Tibial nerve (tissue), 4 donors: ENCODE measurements around the gene CES5A. TPM values are rescaled to one million over a fixed set of nuclear protein-coding genes. Genes with fewer than 3 reads are reported as not detected.

Experiments
- DNase-seq, 2 donors: peaks; one replicate each; pipeline ENCODE4 v3.0.0-alpha.2; 2019; ENCODE audit warnings: low spot score in 2 of 2
- H3K27ac ChIP-seq, 4 donors: fragments of 200-600 bp; sonication (generic) in 3 of 4; one replicate each; pipeline ENCODE4 v1.5.1; 2017 to 2019; ENCODE audit warnings: mild to moderate bottlenecking in 1 of 4
- H3K27me3 ChIP-seq, 2 donors: fragments of 200-600 bp; sonication (generic) in 1 of 2; one replicate each; pipeline versions ENCODE4 v1.5.1 to v1.6.0; 2017 to 2019
- H3K36me3 ChIP-seq, 3 donors: fragments of 200-600 bp; sonication (generic); one replicate each; pipeline ENCODE4 v1.5.1; 2018 to 2019
- H3K4me1 ChIP-seq, 4 donors: fragments of 200-600 bp; sonication (generic) in 3 of 4; one replicate each; pipeline ENCODE4 v1.5.1; 2017 to 2019
- H3K4me3 ChIP-seq, 4 donors: fragments of 200-600 bp; sonication (generic) in 3 of 4; one replicate each; pipeline ENCODE4 v1.5.1; 2017 to 2019; ENCODE audit warnings: mild to moderate bottlenecking in 1 of 4, moderate library complexity in 1 of 4
- H3K9me3 ChIP-seq, 4 donors: fragments of 200-600 bp; sonication (generic) in 3 of 4; one replicate each; pipeline ENCODE4 v1.5.1; 2017 to 2019
- CTCF ChIP-seq, 5 experiments: fragments of 200-600 bp in 3 of 5; fragments of 450-650 bp in 2 of 5; sonication (generic) in 3 of 5; IDR thresholded peaks; one replicate each; pipeline ENCODE4 v1.5.1; 2016 to 2019; ENCODE audit warnings: antibody characterized with exemption in 5 of 5, mild to moderate bottlenecking in 3 of 5, moderate library complexity in 2 of 5
- EP300 ChIP-seq, 2 donors: sonication (generic); formaldehyde crosslinking; IDR thresholded peaks; one replicate each; pipeline ENCODE4 v1.6.1; 2017; ENCODE audit warnings: antibody characterized with exemption in 2 of 2, mild to moderate bottlenecking in 1 of 2
- POLR2A ChIP-seq, 2 donors: fragments of 450-650 bp; IDR thresholded peaks; one replicate each; pipeline ENCODE4 v1.6.1; 2017; ENCODE audit warnings: antibody characterized with exemption in 2 of 2, mild to moderate bottlenecking in 2 of 2, moderate library complexity in 2 of 2
- WGBS, 2 donors: methylation state at CpG; one replicate each; pipeline ENCODE4 v1.1.5; 2018; 5-methylcytosine and 5-hydroxymethylcytosine counted together
- total RNA-seq, 4 donors: library from RNA; depleted of rRNA; stranded (reverse); fragments of >200 nt; gene quantifications; one replicate each; pipeline ENCODE4 v1.1.0, GENCODE V29; 2016

Gene CES5A
- total RNA-seq, 4 donors from 2014 or later, result not detected

- WGBS, 2 donors, result 81 to 86% methylated on average over 4 of the region's 4 CpGs
- Histone ChIP-seq H3K9me3 (peaks cover 0 to 13% (median 0%) of the 10 kb centered on the region in 4 donors), H3K4me1 (no peaks in the 10 kb centered on the region), H3K27me3 (no peaks in the 10 kb centered on the region), H3K4me3 (no peak overlapping the region), H3K27ac (no peak overlapping the region), H3K36me3 (no peaks in the 10 kb centered on the region)
- DNase-seq, result no peak
- TF ChIP-seq POLR2A (IDR thresholded peaks at IDR 0.05) (no peak), EP300 (IDR thresholded peaks at IDR 0.05) (no peak), CTCF (IDR thresholded peaks at IDR 0.05) (no peak)
These were observed 33.5 kb upstream of the CES5A start for GRCh38 chr16:55908641-55909040.

GRCh38 chr16:55907661-55908060, 32.5 kb upstream of the CES5A start:
- 80 to 92% methylated on average over 3 of the region's 3 CpGs for WGBS, 2 donors
- DNase-seq, result no peak

GRCh38 chr16:55906123-55906522, 30.9 kb upstream of the CES5A start:
- Histone ChIP-seq H3K27ac (no peak overlapping the region), H3K27me3 (no peaks in the 10 kb centered on the region), H3K4me3 (no peak overlapping the region), H3K9me3 (peaks cover 0 to 22% (median 0%) of the 10 kb centered on the region in 4 donors), H3K36me3 (no peaks in the 10 kb centered on the region), H3K4me1 (no peaks in the 10 kb centered on the region)
- DNase-seq, result no peak
- 62 to 70% methylated on average over 6 of the region's 6 CpGs for WGBS, 2 donors
- no peak for TF ChIP-seq CTCF (IDR thresholded peaks at IDR 0.05)
- TF ChIP-seq EP300 (IDR thresholded peaks at IDR 0.05), result no peak
- TF ChIP-seq POLR2A (IDR thresholded peaks at IDR 0.05), result no peak

More at GRCh38 chr16:55907661-55908060, 32.5 kb upstream of the CES5A start:
- Histone ChIP-seq H3K4me3 (no peak overlapping the region), H3K27ac (no peak overlapping the region), H3K27me3 (no peaks in the 10 kb centered on the region), H3K9me3 (peaks cover 0 to 22% (median 0%) of the 10 kb centered on the region in 4 donors), H3K4me1 (no peaks in the 10 kb centered on the region), H3K36me3 (no peaks in the 10 kb centered on the region)
- no peak for TF ChIP-seq POLR2A (IDR thresholded peaks at IDR 0.05)
- TF ChIP-seq CTCF (IDR thresholded peaks at IDR 0.05), result no peak
- TF ChIP-seq EP300 (IDR thresholded peaks at IDR 0.05), result no peak

- TF ChIP-seq CTCF (IDR thresholded peaks at IDR 0.05) (no peak), EP300 (IDR thresholded peaks at IDR 0.05) (no peak), POLR2A (IDR thresholded peaks at IDR 0.05) (no peak)
- Histone ChIP-seq H3K36me3 (no peaks in the 10 kb centered on the region), H3K4me3 (no peak overlapping the region), H3K9me3 (peaks cover 0 to 18% (median 0%) of the 10 kb centered on the region in 4 donors), H3K4me1 (no peaks in the 10 kb centered on the region), H3K27ac (no peak overlapping the region), H3K27me3 (no peaks in the 10 kb centered on the region)
- 78 to 80% methylated on average over 7 of the region's 7 CpGs for WGBS, 2 donors
- no peak for DNase-seq
These were observed 30.5 kb upstream of the CES5A start for GRCh38 chr16:55905651-55906050.

- Histone ChIP-seq H3K36me3 (no peaks in the 10 kb centered on the region), H3K4me3 (no peak overlapping the region), H3K9me3 (peaks cover 0 to 15% (median 0%) of the 10 kb centered on the region in 4 donors), H3K27ac (no peak overlapping the region), H3K4me1 (no peaks in the 10 kb centered on the region), H3K27me3 (no peaks in the 10 kb centered on the region)
- no peak for DNase-seq
- no peak for TF ChIP-seq CTCF (IDR thresholded peaks at IDR 0.05)
- no peak for TF ChIP-seq POLR2A (IDR thresholded peaks at IDR 0.05)
- no peak for TF ChIP-seq EP300 (IDR thresholded peaks at IDR 0.05)
- 49 to 57% methylated on average over 10 of the region's 10 CpGs for WGBS, 2 donors
These were observed 26.5 kb upstream of the CES5A start for GRCh38 chr16:55901566-55902217.
